Measurements from ENCODE around the gene RSKR. TPM values are rescaled to one million over a fixed set of nuclear protein-coding genes. Genes with fewer than 3 reads are reported as not detected.
A peak's percentile ranks its signal among the peaks of the same experiment; 100 is the strongest.

Gene RSKR
- total RNA-seq, 1 experiment from 2014 or later: 25.8 TPM

DNA sequence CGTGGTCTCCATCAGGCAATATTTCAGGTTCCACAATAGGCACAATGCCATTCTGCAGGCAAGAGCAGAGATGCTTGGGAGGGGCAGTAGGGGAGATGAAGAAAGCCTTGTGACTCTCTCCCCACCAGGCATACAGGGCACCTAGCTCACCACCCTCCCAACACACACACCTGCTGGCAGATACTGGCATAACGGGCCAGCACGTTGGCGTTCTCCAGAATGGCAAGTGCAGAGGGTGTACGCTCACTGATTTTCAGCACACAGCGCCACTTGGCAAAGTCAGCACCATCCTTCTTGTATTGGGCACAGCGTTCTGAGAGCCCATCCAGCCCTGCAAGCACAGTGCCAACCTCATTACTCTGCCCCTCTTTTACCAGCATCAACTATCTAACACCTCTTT is 39.5 kb downstream of the RSKR start:
- no peak overlapping the region for H2BK5ac ChIP-seq (ENCODE audit: insufficient read length, low read length)
- no peak overlapping the region for H2AK5ac ChIP-seq (ENCODE audit: insufficient read length, low read length)
- no peak overlapping the region for H2BK12ac ChIP-seq (ENCODE audit: insufficient read length, low read depth, low read length)
- no peak overlapping the region for H2BK20ac ChIP-seq (ENCODE audit: low read depth, low read length, poor library complexity, severe bottlenecking)
- H3K14ac ChIP-seq (ENCODE audit: insufficient read depth, low read length): no peak overlapping the region
- no peaks in the 10 kb centered on the region for H3K9me3 Mint-ChIP-seq
- H3K4me1 Mint-ChIP-seq: peaks cover 24 to 37% of the 10 kb centered on the region in 2 experiments
- peak; percentile 22; the same call in 1 of the 3 replicates for TF ChIP-seq CTCF (conservative IDR thresholded peaks at IDR 0.05)
- H3K56ac ChIP-seq (ENCODE audit: insufficient read length, low read depth, low read length): no peak overlapping the region
- H3K23me2 ChIP-seq (ENCODE audit: insufficient read length, low read depth, low read length, poor library complexity, severe bottlenecking): peaks cover 11% of the 10 kb centered on the region
- H3K4me2 ChIP-seq (ENCODE audit: insufficient read depth, insufficient read length, low read length): no peak overlapping the region
- H4K8ac ChIP-seq (replicated peaks; ENCODE audit: insufficient read length, low read depth, low read length): no peak overlapping the region
- no peak overlapping the region for H3K27ac Mint-ChIP-seq
- DNase-seq: no peak
- H3K27me3 ChIP-seq (ENCODE audit: insufficient read depth, low read length): no peaks in the 10 kb centered on the region
- no peak overlapping the region for H3K18ac ChIP-seq (ENCODE audit: insufficient read length, low read depth, low read length)
- H4K91ac ChIP-seq (ENCODE audit: insufficient read length, low read depth, low read length): no peak overlapping the region
- H3K9me3 ChIP-seq (ENCODE audit: control insufficient read depth, low read depth, low read length): no peaks in the 10 kb centered on the region
- H3K4me1 ChIP-seq (ENCODE audit: insufficient read depth, low read length): no peaks in the 10 kb centered on the region
- no peak overlapping the region for H3K23ac ChIP-seq (ENCODE audit: insufficient read length, low read depth, low read length)
- H3K79me1 ChIP-seq (ENCODE audit: insufficient read depth, low read depth, low read length, poor library complexity, severe bottlenecking): no peaks in the 10 kb centered on the region
- no peak overlapping the region for H2BK15ac ChIP-seq (ENCODE audit: low read depth, low read length)
- no peak overlapping the region for H3K27ac ChIP-seq (ENCODE audit: insufficient read length, low read depth, low read length)
- H3K4ac ChIP-seq (ENCODE audit: low read depth, low read length): no peak overlapping the region
- H3K4me3 Mint-ChIP-seq: peak overlapping the region in 1 of 2 experiments; percentile 21; a peak in 2 of 5 replicates
- no peak overlapping the region for H2BK120ac ChIP-seq (ENCODE audit: low read depth, low read length, poor library complexity, severe bottlenecking)
- no peak overlapping the region for H2AFZ ChIP-seq (ENCODE audit: low read length)
- no CpG with 5 or more reads among the region's 7 CpGs for WGBS (ENCODE audit: extremely low coverage, insufficient read length, low lambda C conversion rate)
- no peaks in the 10 kb centered on the region for H3K79me2 ChIP-seq (ENCODE audit: insufficient read depth, low read length)
- no peak overlapping the region for H3K9ac ChIP-seq (ENCODE audit: extremely low read depth, insufficient read length, low read length)
- peaks cover 7% of the 10 kb centered on the region for H3K27me3 Mint-ChIP-seq (ENCODE audit: low read depth)
- peaks cover 2% of the 10 kb centered on the region for H4K20me1 ChIP-seq (ENCODE audit: control insufficient read depth, insufficient read depth, insufficient read length)
- H3K36me3 Mint-ChIP-seq (ENCODE audit: insufficient read depth in 1 of 3, low read depth in 3 of 3): peaks cover 19 to 45% (median 43%) of the 10 kb centered on the region in 3 experiments; a peak in 6 of 7 replicates
- no peak overlapping the region for H3T11ph ChIP-seq (ENCODE audit: low read length)
- no peak overlapping the region for H4K5ac ChIP-seq (ENCODE audit: insufficient read length, low read depth, low read length)
